SK-N-MC (cell line): ENCODE data around the gene PARVB.

Experiments
- DNase-seq: peaks from one replicate; pipeline ENCODE4 v3.0.0-alpha.2; 2011; ENCODE audit warnings: low read depth, low spot score
- H3K27ac ChIP-seq: fragments of 200-600 bp; sonication (generic); 2 replicates; pipeline ENCODE4 v1.5.1; 2016; ENCODE audit warnings: mixed run types
- H3K36me3 ChIP-seq: fragments of 200-600 bp; sonication (generic); 2 replicates; pipeline ENCODE4 v1.6.1; 2017; ENCODE audit warnings: antibody characterized with exemption, low read length, mixed read lengths; ENCODE audit not compliant: insufficient read depth
- H3K4me3 ChIP-seq: fragments of 200-600 bp; sonication (generic); 2 replicates; pipeline ENCODE4 v1.5.1; 2016
- H3K9ac ChIP-seq: fragments of 200-600 bp; sonication (generic); 2 replicates; pipeline ENCODE4 v1.8.0; 2017; ENCODE audit warnings: mixed run types, mixed read lengths; ENCODE audit not compliant: insufficient read length
- H3K9me3 ChIP-seq: fragments of 200-600 bp; sonication (generic); 2 replicates; pipeline ENCODE4 v1.6.1; 2017; ENCODE audit warnings: low read depth, mild to moderate bottlenecking, antibody characterized with exemption, low read length, moderate library complexity, mixed read lengths
- EZH2 ChIP-seq: fragments of 200-600 bp; sonication (generic); IDR thresholded peaks from one replicate; pipeline ENCODE4 v1.6.1; 2017; ENCODE audit warnings: antibody characterized with exemption
- FOXP2 ChIP-seq: optimal IDR thresholded peaks from 2 replicates; pipeline ENCODE3; 2011; ENCODE audit warnings: mild to moderate bottlenecking, moderate library complexity; ENCODE audit not compliant: insufficient read depth; ENCODE audit errors: extremely low read length, control extremely low read depth
- POLR2AphosphoS5 ChIP-seq: IDR thresholded peaks from 2 replicates; pipeline ENCODE4 v1.6.1; 2012; ENCODE audit warnings: mild to moderate bottlenecking, low read depth, low read length, borderline replicate concordance

Gene PARVB

DNA sequence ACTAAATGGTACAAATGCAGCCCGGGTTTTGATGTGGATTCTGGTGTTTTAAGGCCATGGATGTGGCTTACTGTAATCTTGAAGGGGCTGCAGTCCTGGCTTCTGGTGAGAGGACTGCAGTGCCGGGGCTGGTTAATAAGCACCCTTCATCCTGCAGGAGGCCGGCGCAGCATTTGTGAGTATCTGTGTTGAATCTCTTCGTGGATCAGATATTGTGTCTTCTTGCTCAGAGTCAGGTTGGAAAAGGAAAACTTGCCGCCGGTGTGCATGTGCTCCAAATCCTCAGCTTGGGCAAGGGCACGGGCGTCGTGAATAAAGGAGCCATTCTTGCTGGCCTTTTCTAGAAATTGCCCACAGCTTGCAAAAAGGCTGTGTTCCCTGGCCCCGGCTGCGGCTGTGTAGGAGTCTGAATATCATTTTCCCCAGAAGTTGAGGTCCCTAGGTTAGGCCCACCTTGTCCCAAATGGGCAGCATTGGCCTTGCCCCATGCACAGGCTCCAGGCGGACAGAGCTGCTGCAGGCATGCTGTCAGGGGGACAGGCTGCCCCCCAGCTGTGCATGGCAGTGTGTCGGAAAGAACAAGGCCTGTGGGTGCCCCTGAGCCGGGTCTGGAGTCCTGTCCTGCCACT is 28.9 kb upstream of the PARVB start:
- Histone ChIP-seq H3K27ac (no peak overlapping the region), H3K9ac (no peak overlapping the region), H3K4me3 (no peak overlapping the region), H3K36me3 (peaks cover 36% of the 10 kb centered on the region), H3K9me3 (no peaks in the 10 kb centered on the region)
- no peak for DNase-seq
- TF ChIP-seq FOXP2 (no peak), EZH2 (no peak), POLR2AphosphoS5 (no peak)

DNA sequence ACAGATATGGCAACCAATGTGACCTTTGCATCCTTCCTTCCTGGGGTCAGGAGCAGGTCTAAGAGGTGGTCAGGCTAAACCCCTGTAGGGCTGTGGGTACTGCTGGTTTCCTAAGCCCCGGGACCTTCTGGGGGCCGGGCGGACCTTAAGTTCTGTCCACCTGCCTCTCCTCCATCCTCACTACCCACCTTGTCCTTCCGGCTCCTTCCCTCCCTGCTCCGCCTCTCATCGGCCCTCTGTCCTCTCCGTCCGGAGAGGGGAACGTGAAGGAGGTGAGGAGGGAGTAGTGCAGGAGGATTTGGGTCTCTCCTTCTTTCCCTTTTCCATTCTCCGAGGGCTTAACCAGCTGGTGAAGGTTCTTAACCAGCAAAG is 28.3 kb upstream of the PARVB start:
- Histone ChIP-seq H3K27ac (no peak overlapping the region), H3K9ac (no peak overlapping the region), H3K4me3 (no peak overlapping the region), H3K36me3 (peaks cover 36% of the 10 kb centered on the region), H3K9me3 (no peaks in the 10 kb centered on the region)
- no peak for DNase-seq
- TF ChIP-seq FOXP2 = no peak
- TF ChIP-seq POLR2AphosphoS5 = no peak
- no peak for TF ChIP-seq EZH2

DNA sequence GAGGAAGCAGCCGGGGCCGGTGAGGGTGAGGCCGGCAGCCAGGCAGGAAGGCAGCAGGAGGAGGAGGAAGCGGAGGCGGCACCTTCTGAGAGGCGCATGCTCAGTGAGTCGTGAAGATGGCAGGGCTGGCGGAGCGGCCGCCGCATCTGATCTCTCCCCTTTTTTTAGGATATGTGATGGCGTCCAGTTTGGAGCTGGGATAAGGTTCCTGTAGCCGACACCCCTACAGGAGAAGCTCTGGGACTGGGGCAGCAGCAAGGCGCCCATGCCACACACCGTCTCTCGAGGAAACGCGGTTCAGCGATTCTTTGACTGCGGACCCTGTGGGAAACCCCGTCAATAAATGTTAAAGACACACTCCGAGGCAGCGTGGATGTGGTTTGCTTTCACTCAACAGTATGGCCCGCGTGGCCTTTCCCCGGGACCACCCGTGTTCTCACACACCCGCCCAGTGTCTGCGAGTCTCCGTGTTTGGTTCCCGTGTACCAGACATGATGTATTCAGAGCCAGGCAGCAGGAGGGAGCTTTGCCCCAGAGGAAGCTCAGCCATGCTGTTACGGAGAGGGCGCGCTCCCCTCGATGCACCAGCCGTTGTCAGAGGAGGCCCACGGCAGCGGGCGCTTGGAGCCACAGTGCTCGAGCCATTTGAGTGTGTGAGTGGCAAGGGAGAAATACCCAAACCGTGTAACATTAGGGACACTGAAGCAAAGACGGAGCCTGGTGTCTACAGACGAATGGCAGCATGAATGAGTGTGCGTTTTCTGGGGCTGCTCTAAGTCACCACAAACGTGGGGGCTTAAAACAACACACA is 27.7 kb upstream of the PARVB start:
- no peak for DNase-seq
- no peak overlapping the region for H3K27ac ChIP-seq
- H3K9ac ChIP-seq = no peak overlapping the region
- H3K9me3 ChIP-seq = no peaks in the 10 kb centered on the region
- H3K4me3 ChIP-seq = no peak overlapping the region
- TF ChIP-seq EZH2 = no peak
- no peak for TF ChIP-seq FOXP2
- no peak for TF ChIP-seq POLR2AphosphoS5
- H3K36me3 ChIP-seq = peaks cover 35% of the 10 kb centered on the region

DNA sequence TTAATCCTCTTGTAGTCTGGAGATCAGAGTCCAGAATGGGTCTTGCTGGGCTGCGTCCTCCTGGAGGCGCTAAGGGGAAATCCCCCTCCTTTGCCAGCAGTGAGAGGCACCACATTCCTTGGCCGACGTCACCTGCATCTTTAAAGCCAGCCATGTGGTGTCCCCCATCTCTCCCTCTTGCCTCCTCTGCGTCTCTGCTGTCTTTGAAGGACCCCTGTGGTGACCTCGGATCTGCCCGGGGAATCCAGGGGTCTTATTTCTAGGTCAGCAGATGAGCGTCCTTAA is 27.2 kb upstream of the PARVB start:
- Histone ChIP-seq H3K27ac (no peak overlapping the region), H3K36me3 (peaks cover 30% of the 10 kb centered on the region), H3K4me3 (no peak overlapping the region), H3K9ac (no peak overlapping the region), H3K9me3 (no peaks in the 10 kb centered on the region)
- DNase-seq = no peak
- TF ChIP-seq FOXP2 (no peak), EZH2 (no peak), POLR2AphosphoS5 (no peak)

GRCh38 chr22:43998679-43999264 is 25.3 kb upstream of the PARVB start:
- Histone ChIP-seq H3K27ac (no peak overlapping the region), H3K9me3 (no peaks in the 10 kb centered on the region), H3K36me3 (peaks cover 20% of the 10 kb centered on the region; the same call in 1 of the 2 replicates), H3K9ac (no peak overlapping the region), H3K4me3 (no peak overlapping the region)
- TF ChIP-seq FOXP2 (no peak), POLR2AphosphoS5 (no peak), EZH2 (no peak)
- no peak for DNase-seq

DNA sequence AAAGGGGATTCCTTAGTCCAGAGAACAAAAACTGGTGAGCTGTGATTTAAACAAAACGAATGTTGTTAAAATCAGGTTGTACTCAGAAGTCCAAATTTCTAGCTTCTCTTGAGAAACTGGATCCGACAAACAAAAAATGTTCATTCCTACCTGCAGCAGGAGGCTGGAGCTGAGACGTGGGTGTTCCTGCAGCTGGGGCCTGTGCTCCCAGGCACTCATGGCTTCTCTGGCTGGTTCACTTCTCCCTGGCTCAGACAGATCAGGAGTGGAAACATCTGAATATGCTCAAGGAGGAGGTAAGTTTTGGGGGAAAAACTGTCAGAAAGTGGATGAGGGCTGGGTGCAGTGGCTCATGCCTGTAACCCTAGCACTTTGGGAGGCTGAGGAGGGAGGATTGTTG is 24.7 kb upstream of the PARVB start:
- H3K4me3 ChIP-seq = no peak overlapping the region
- no peak for DNase-seq
- H3K9me3 ChIP-seq = no peaks in the 10 kb centered on the region
- no peak for TF ChIP-seq EZH2
- TF ChIP-seq FOXP2 = no peak
- no peak for TF ChIP-seq POLR2AphosphoS5
- peaks cover 15% of the 10 kb centered on the region; the same call in 1 of the 2 replicates for H3K36me3 ChIP-seq
- no peak overlapping the region for H3K27ac ChIP-seq
- no peak overlapping the region for H3K9ac ChIP-seq

DNA sequence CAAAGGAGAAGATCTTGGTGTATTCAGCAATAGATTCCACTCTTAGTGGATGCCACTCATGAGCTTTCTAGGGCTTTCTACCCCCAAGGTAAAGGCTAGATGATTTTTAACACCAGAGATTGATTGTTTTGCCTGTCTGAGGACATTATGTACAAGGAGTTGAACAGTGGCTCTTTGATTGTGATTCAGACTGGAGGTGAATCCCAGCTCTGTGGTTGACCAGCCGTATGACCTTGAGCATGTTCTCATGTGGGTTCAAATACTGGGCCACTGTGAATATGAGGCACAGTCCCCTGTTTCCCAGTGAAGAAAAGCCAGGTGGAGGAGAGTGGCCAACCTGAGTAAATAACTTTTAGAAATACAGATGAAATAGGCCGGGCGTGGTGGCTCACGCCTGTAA is 24.0 kb upstream of the PARVB start:
- TF ChIP-seq FOXP2 = no peak
- no peak for TF ChIP-seq EZH2
- TF ChIP-seq POLR2AphosphoS5 = no peak
- H3K36me3 ChIP-seq = peaks cover 13% of the 10 kb centered on the region; the same call in 1 of the 2 replicates

DNA sequence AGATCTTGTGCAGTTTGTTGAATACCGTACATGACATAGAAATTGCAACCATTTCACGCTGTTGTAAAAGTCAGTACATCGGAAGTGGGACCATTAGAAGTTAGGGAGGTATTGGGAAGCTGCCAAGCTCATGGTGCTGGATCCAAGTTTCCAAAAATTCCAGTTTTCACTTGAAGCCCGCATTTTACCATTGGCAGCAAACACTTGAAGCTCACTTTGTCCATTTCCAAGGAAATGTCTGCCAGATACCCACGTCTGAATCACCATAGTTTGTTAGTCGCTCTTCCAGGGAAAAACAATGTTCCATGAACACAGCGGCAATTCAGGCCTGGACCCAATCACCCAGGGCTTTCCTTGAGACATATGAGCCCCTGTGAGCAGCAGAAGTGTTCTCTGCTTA is 22.6 kb upstream of the PARVB start:
- Histone ChIP-seq H3K4me3 (no peak overlapping the region), H3K36me3 (peaks cover 8% of the 10 kb centered on the region; the same call in 1 of the 2 replicates)

More for the DNA sequence above, 24.0 kb upstream of the PARVB start:
- DNase-seq = no peak
- H3K9me3 ChIP-seq = no peaks in the 10 kb centered on the region
- H3K4me3 ChIP-seq = no peak overlapping the region
- H3K9ac ChIP-seq = no peak overlapping the region
- H3K27ac ChIP-seq = no peak overlapping the region

More for the DNA sequence above, 22.6 kb upstream of the PARVB start:
- TF ChIP-seq FOXP2 (no peak), POLR2AphosphoS5 (no peak), EZH2 (no peak)
- H3K9ac ChIP-seq = no peak overlapping the region
- no peak overlapping the region for H3K27ac ChIP-seq
- H3K9me3 ChIP-seq = no peaks in the 10 kb centered on the region
- DNase-seq = no peak
